GM12864 (cell line): Measurements from ENCODE around the gene CLEC10A.

Experiments
- DNase-seq: peaks from one replicate; pipeline ENCODE4 v3.0.0-alpha.2; 2011; ENCODE audit warnings: low read depth
- H3K4me3 ChIP-seq: 2 replicates; pipeline ENCODE4 v1.5.1; 2011; ENCODE audit warnings: mild to moderate bottlenecking, low read depth, low read length, control low read depth
- CTCF ChIP-seq: IDR thresholded peaks from 2 replicates; pipeline ENCODE4 v1.5.1; 2011; ENCODE audit warnings: low read depth, mild to moderate bottlenecking, moderate library complexity, low read length, control low read depth, inconsistent platforms; ENCODE audit errors: missing control alignments

CLEC10A gene

DNA sequence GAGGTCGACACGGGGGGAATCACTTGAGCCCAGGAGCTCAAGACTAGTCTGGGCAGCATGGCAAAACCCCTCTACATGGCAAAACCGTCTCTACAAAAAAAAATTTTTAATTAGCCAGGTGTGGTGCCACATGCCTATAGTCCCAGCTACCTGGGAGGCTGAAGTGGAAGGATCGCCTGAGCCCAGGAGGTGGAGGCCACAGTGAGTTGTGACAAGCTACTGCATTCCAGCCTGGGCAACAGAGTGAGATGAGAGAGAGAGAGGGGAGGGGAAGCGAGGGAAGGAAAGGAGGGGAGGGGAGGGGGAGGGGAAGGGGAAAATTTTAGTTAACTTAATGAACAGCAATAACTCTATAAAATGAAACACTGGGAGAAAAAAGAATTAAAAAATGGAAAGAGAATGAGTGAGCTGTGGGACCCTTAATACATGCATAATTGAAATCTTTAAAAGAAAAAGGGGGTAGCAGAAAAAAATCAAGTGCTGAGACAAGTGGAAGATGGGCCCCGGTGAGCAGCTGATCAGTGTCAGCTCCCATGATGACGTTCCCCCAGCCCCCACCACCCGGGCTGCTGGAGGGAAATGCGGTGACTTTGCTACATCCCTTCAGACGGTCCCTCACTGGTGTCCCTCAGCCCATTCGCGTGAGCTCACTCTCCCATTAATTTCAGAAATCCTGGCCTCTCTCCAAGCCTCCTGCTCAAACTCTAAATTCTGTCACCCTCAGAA lies 31.9 kb upstream of the CLEC10A start:
- no peak for DNase-seq
- H3K4me3 ChIP-seq = no peak overlapping the region
- no peak for TF ChIP-seq CTCF

GRCh38 chr17:7110617-7111306 lies 30.7 kb upstream of the CLEC10A start:
- no peak for TF ChIP-seq CTCF
- no peak for DNase-seq
- H3K4me3 ChIP-seq = no peak overlapping the region

DNA sequence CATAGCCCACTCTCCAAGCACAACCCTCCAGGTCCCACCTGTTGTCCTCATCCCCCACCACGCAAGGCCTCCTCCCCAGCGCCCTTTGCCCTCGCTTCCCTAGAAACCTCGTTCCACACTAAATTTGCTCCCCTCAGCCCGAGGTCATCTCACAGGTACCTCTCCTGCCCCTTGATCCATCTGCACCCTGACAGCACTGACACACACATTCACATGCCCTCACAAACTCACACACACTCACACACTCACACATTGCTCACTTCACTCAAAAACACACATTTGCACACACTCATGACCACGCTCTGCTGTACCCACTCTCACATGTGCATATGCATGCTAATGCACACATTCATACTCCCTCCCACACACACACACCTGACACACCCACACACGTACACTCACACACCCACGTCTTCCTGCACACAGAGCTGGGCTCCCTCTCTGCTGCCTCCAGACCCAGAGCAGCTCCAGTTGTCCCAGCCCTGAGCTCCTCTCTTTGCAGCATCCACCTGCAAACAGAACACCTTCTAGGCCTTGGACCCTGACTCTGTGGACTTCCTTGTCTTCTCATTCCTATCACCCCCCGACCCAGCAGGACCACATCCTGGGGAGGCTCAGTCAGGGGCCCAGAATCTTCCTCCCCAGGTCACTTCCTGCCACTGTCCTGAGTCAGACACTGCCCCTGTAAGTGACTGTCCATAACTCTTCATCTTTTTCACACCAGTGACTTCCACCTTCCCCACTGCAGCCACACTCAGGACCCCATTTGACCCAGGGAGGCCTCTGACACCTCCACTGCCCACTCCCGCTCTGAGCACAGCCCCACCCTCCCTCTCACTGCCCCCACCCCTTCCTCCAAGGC lies 29.6 kb upstream of the CLEC10A start:
- H3K4me3 ChIP-seq = no peak overlapping the region
- no peak for DNase-seq
- no peak for TF ChIP-seq CTCF

- H3K4me3 ChIP-seq = no peak overlapping the region
- TF ChIP-seq CTCF = no peak
- no peak for DNase-seq
Measured at GRCh38 chr17:7108981-7109380, 28.9 kb upstream of the CLEC10A start.

DNA sequence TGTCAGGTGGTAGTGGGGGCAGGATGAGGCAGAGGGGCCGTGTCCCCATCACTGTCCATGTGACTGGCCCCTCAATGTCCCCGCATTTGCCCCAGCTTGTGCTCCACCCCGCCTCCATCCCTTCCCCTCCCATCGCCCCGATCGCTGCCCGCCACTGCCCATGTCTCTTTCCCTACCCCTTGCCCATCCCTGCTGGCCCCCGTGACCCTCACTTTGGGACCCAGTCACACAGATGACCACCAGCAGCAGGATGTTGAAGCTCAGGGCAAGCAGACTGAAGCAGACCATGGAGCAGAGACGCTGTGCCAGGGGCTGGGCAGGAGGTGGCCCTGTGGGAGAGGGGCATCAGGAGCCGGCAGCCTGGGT lies 28.5 kb upstream of the CLEC10A start:
- no peak overlapping the region for H3K4me3 ChIP-seq
- DNase-seq = no peak
- no peak for TF ChIP-seq CTCF

DNA sequence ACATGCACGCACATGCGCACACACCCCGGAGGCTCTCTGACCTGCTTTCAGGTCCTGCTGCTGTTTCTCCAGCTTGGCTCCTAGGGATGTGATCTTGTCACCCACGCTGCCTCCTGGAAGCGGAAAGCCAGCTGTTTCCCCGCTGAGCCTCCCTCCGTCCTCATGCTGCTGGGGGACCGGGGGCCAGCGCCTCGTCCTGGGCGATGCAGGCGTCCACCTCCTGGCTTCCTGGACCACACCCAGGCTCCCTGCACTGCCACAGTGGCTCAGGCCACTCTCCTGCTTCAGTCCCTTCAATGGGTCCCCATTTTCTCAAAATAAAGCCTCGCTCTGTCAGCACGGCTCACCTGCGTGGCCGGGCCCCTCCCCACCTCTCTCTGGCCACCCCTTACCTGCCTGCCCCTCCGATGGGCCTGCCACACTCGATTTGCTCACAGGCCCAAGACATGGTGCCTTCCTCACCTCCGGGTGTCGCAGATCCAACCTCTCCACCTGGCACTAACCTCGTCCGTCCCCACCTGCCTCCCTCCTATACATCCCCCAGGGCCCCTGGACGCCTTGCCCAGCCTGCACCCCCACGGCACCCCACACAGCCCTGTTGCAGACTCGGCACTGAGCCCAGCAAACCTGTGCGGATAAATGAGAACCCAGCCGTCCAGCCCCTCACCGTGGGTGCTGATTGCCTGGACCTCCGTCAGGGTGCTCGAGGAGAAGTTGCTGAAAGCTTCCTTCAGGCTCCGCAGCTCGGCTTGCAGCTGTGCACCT lies 27.9 kb upstream of the CLEC10A start:
- DNase-seq = no peak
- H3K4me3 ChIP-seq = no peak overlapping the region
- no peak for TF ChIP-seq CTCF
